HEK293 (cell line): ENCODE results near the gene DNAH5.

Experiments used
- CTCF ChIA-PET: fragments of 350-600 bp; formaldehyde crosslinking; extraction: SDS; loops from one replicate; lab custom pipeline; 2021; ENCODE audit warnings: antibody characterized with exemption; lab: Yijun Ruan, JAX
- POLR2A ChIA-PET: fragments of 300-600 bp; formaldehyde crosslinking; extraction: SDS; loops from one replicate; lab custom pipeline; 2020; ENCODE audit warnings: antibody characterized with exemption, inconsistent platforms; lab: Yijun Ruan, JAX
- H3K27ac ChIP-seq: fragments of 200-500 bp; sonication (Bioruptor generic); 2 replicates; pipeline ENCODE4 v1.5.1; 2014; ENCODE audit warnings: low read depth, low read length, control low read depth, inconsistent platforms; ENCODE audit errors: extremely low read depth
- H3K36me3 ChIP-seq, 2 experiments: fragments of 200-500 bp in 1 of 2; sonication (Bioruptor generic) in 1 of 2; 1 replicate in 1 of 2; 2 replicates in 1 of 2; pipeline ENCODE4 v1.5.1; 2014 to 2017; ENCODE audit warnings: inconsistent platforms in 2 of 2, low read length in 2 of 2; ENCODE audit not compliant: control insufficient read depth in 2 of 2, insufficient read depth in 1 of 2
- H3K4me1 ChIP-seq: fragments of 200-500 bp; sonication (Bioruptor generic); 2 replicates; pipeline ENCODE4 v1.5.1; 2014; ENCODE audit warnings: mild to moderate bottlenecking, low read length, inconsistent platforms; ENCODE audit not compliant: control insufficient read depth, insufficient read depth
- H3K4me3 ChIP-seq: 2 replicates; pipeline ENCODE4 v1.5.1; 2011; ENCODE audit warnings: low read depth, mild to moderate bottlenecking, control low read depth, low read length, moderate library complexity
- H3K9me3 ChIP-seq: fragments of 200-500 bp; sonication (Bioruptor generic); 2 replicates; pipeline ENCODE4 v1.5.1; 2014; ENCODE audit warnings: low read depth, low read length, inconsistent platforms; ENCODE audit not compliant: control insufficient read depth, insufficient read depth
- GLIS2 ChIP-seq: fragments of 450-650 bp; formaldehyde crosslinking; IDR thresholded peaks from 2 replicates; pipeline ENCODE4 v1.5.1; 2016; ENCODE audit warnings: missing biosample characterization, missing genetic modification characterization
- HIC1 ChIP-seq: fragments of 450-650 bp; formaldehyde crosslinking; IDR thresholded peaks from 2 replicates; pipeline ENCODE4 v1.5.1; 2016; ENCODE audit warnings: missing biosample characterization, missing genetic modification characterization
- HOXC10 ChIP-seq: sonication (generic); formaldehyde crosslinking; IDR thresholded peaks from 2 replicates; pipeline ENCODE4 v1.8.1; 2023; ENCODE audit warnings: mild to moderate bottlenecking, missing genetic modification reagents
- HOXD13 ChIP-seq: sonication (generic); formaldehyde crosslinking; IDR thresholded peaks from 2 replicates; pipeline ENCODE4 v1.8.0; 2022; ENCODE audit warnings: missing genetic modification reagents, borderline replicate concordance
- KLF7 ChIP-seq: fragments of 450-650 bp; formaldehyde crosslinking; IDR thresholded peaks from 2 replicates; pipeline ENCODE4 v1.5.1; 2016; ENCODE audit warnings: missing biosample characterization, missing genetic modification characterization, borderline replicate concordance
- OVOL3 ChIP-seq: fragments of 450-650 bp; formaldehyde crosslinking; IDR thresholded peaks from 2 replicates; pipeline ENCODE4 v1.5.1; 2016; ENCODE audit warnings: missing biosample characterization, missing genetic modification characterization
- ZNF157 ChIP-seq: fragments of 450-650 bp; formaldehyde crosslinking; IDR thresholded peaks from 2 replicates; pipeline ENCODE4 v1.5.1; 2016; ENCODE audit warnings: missing biosample characterization, missing genetic modification characterization
- ZNF239 ChIP-seq: fragments of 450-650 bp; formaldehyde crosslinking; IDR thresholded peaks from 2 replicates; pipeline ENCODE4 v1.5.1; 2016; ENCODE audit warnings: missing biosample characterization, missing genetic modification characterization
- ZNF280D ChIP-seq: fragments of 450-650 bp; formaldehyde crosslinking; IDR thresholded peaks from 2 replicates; pipeline ENCODE4 v1.5.1; 2016; ENCODE audit warnings: missing biosample characterization, missing genetic modification characterization
- ZNF292 ChIP-seq: fragments of 450-650 bp; formaldehyde crosslinking; IDR thresholded peaks from 2 replicates; pipeline ENCODE4 v1.5.1; 2016; ENCODE audit warnings: low read depth, missing biosample characterization, missing genetic modification characterization, borderline replicate concordance
- ZNF311 ChIP-seq: fragments of 450-650 bp; formaldehyde crosslinking; IDR thresholded peaks from 2 replicates; pipeline ENCODE4 v1.5.1; 2017; ENCODE audit warnings: missing biosample characterization, missing genetic modification characterization, borderline replicate concordance
- ZNF324 ChIP-seq: fragments of 450-650 bp; formaldehyde crosslinking; IDR thresholded peaks from 2 replicates; pipeline ENCODE4 v1.5.1; 2016; ENCODE audit warnings: missing biosample characterization, missing genetic modification characterization
- ZNF391 ChIP-seq: fragments of 450-650 bp; formaldehyde crosslinking; IDR thresholded peaks from 2 replicates; pipeline ENCODE4 v1.5.1; 2016; ENCODE audit warnings: low read depth, missing biosample characterization, missing genetic modification characterization, borderline replicate concordance
- ZNF423 ChIP-seq: fragments of 450-650 bp; formaldehyde crosslinking; IDR thresholded peaks from 2 replicates; pipeline ENCODE4 v1.5.1; 2016; ENCODE audit warnings: missing biosample characterization, missing genetic modification characterization
- ZNF571 ChIP-seq: fragments of 450-650 bp; formaldehyde crosslinking; IDR thresholded peaks from 2 replicates; pipeline ENCODE4 v1.5.0; 2017; ENCODE audit warnings: missing biosample characterization, missing genetic modification characterization
- ZNF596 ChIP-seq: fragments of 450-650 bp; IDR thresholded peaks from 2 replicates; pipeline ENCODE4 v1.5.0; 2018; ENCODE audit warnings: missing biosample characterization, mild to moderate bottlenecking, missing genetic modification characterization, moderate library complexity
- ZNF664 ChIP-seq: fragments of 450-650 bp; formaldehyde crosslinking; IDR thresholded peaks from 2 replicates; pipeline ENCODE4 v1.5.1; 2016; ENCODE audit warnings: missing biosample characterization, missing genetic modification characterization
- ZNF704 ChIP-seq: fragments of 450-650 bp; formaldehyde crosslinking; IDR thresholded peaks from 2 replicates; pipeline ENCODE4 v1.5.1; 2016; ENCODE audit warnings: missing biosample characterization, missing genetic modification characterization
- ZSCAN23 ChIP-seq: fragments of 450-650 bp; formaldehyde crosslinking; IDR thresholded peaks from 2 replicates; pipeline ENCODE4 v1.5.1; 2016; ENCODE audit warnings: missing biosample characterization, missing genetic modification characterization

The DNAH5 gene

GRCh38 chr5:13909271-13909670, 35.2 kb downstream of the DNAH5 start (continued):
- TF ChIP-seq ZNF704 (tag by site-specific recombination): no peak
- no peak for TF ChIP-seq KLF7 (tag by site-specific recombination)
- TF ChIP-seq ZNF239 (tag by site-specific recombination): no peak
- TF ChIP-seq ZNF280D: no peak
- no peak for TF ChIP-seq OVOL3
- TF ChIP-seq ZNF596 (tag by site-specific recombination): no peak
- TF ChIP-seq ZNF324 (tag by site-specific recombination): no peak
- no peak for TF ChIP-seq ZNF571
- no peak for TF ChIP-seq ZNF664
- TF ChIP-seq ZNF157: no peak

GRCh38 chr5:13898569-13898968, 45.9 kb downstream of the DNAH5 start:
- H3K27ac ChIP-seq: no peak overlapping the region
- POLR2A ChIA-PET: no interaction called here
- CTCF ChIA-PET: no interaction called here
- no peak overlapping the region for H3K4me3 ChIP-seq
- H3K4me1 ChIP-seq: no peaks in the 10 kb centered on the region
- TF ChIP-seq ZNF280D (no peak), HOXC10 (CRISPR knock-in tag) (no peak), GLIS2 (tag by site-specific recombination) (no peak), ZSCAN23 (tag by site-specific recombination) (no peak), HOXD13 (no peak), ZNF391 (tag by site-specific recombination) (no peak), HIC1 (tag by site-specific recombination) (no peak), ZNF311 (tag by site-specific recombination) (no peak), ZNF292 (tag by site-specific recombination) (no peak), ZNF423 (tag by site-specific recombination) (no peak)
- no peaks in the 10 kb centered on the region for H3K36me3 ChIP-seq
- H3K9me3 ChIP-seq: no peaks in the 10 kb centered on the region
